WTC11 (cell line): ENCODE measurements around the gene TNIP2. TPM values are rescaled to one million over a fixed set of nuclear protein-coding genes. Genes with fewer than 3 reads are reported as not detected.

ENCODE experiments used
- ATAC-seq: fragments of 200-7000 bp; cut with Tn5 transposase; 2 replicates; pipeline ENCODE4 v1.10.0; 2021; ENCODE audit warnings: mild to moderate bottlenecking, moderate library complexity
- CTCF ChIA-PET: fragments of 300-600 bp; sonication (Branson Sonifier 250); formaldehyde crosslinking; loops from one replicate; lab custom pipeline; 2021; ENCODE audit warnings: antibody characterized with exemption; lab: Charles Lee
- POLR2A ChIA-PET: fragments of 350-600 bp; sonication (Branson Sonifier 250); formaldehyde crosslinking; loops from one replicate; lab custom pipeline; 2021; ENCODE audit warnings: antibody characterized with exemption; lab: Charles Lee
- DNase-seq: peaks from one replicate; pipeline ENCODE4 v3.0.0; 2021; ENCODE audit warnings: low spot score
- H3K27ac Mint-ChIP-seq: 2 replicates; pipeline ENCODE4 v1.8.0; 2021; ENCODE audit warnings: mixed read lengths
- H3K27me3 Mint-ChIP-seq: 2 replicates; pipeline ENCODE4 v1.8.0; 2021; ENCODE audit warnings: low read depth, mild to moderate bottlenecking, moderate library complexity, mixed read lengths
- H3K36me3 Mint-ChIP-seq: 2 replicates; pipeline ENCODE4 v1.8.0; 2021; ENCODE audit warnings: mixed read lengths
- H3K4me1 Mint-ChIP-seq: 2 replicates; pipeline ENCODE4 v1.8.0; 2022; ENCODE audit warnings: mixed read lengths
- H3K4me3 Mint-ChIP-seq: 2 replicates; pipeline ENCODE4 v1.8.0; 2021; ENCODE audit warnings: mild to moderate bottlenecking, moderate library complexity, mixed read lengths
- H3K9me3 Mint-ChIP-seq: 2 replicates; pipeline ENCODE4 v1.8.0; 2021; ENCODE audit warnings: mixed read lengths
- AR ChIP-seq: fragments of 250-450 bp; sonication (Bioruptor Pico); IDR thresholded peaks from 2 replicates; pipeline ENCODE4 v1.9.0; 2021; ENCODE audit warnings: mild to moderate bottlenecking
- ATF1 ChIP-seq: sonication (generic); formaldehyde crosslinking; IDR thresholded peaks from 2 replicates; pipeline ENCODE4 v1.8.1; 2023; ENCODE audit warnings: mild to moderate bottlenecking, moderate library complexity, missing genetic modification reagents
- ATF6 ChIP-seq: sonication (generic); formaldehyde crosslinking; IDR thresholded peaks from 2 replicates; pipeline ENCODE4 v1.8.1; 2023; ENCODE audit warnings: mild to moderate bottlenecking, missing genetic modification reagents
- CDX4 ChIP-seq: fragments of 250-450 bp; sonication (Bioruptor Pico); IDR thresholded peaks from 2 replicates; pipeline ENCODE4 v1.9.0; 2021; ENCODE audit warnings: moderate library complexity, mild to moderate bottlenecking, inconsistent platforms, borderline replicate concordance
- E2F1 ChIP-seq: sonication (generic); formaldehyde crosslinking; IDR thresholded peaks from 2 replicates; pipeline ENCODE4 v1.8.0; 2022; ENCODE audit warnings: mild to moderate bottlenecking, missing genetic modification reagents
- E2F5 ChIP-seq: sonication (generic); formaldehyde crosslinking; IDR thresholded peaks from 2 replicates; pipeline ENCODE4 v1.8.1; 2022; ENCODE audit warnings: mild to moderate bottlenecking, moderate library complexity, missing genetic modification reagents
- EMX1 ChIP-seq: fragments of 250-450 bp; sonication (Bioruptor Pico); IDR thresholded peaks from 2 replicates; pipeline ENCODE4 v1.8.0; 2021; ENCODE audit warnings: mild to moderate bottlenecking
- FOXK1 ChIP-seq: sonication (generic); formaldehyde crosslinking; IDR thresholded peaks from 2 replicates; pipeline ENCODE4 v1.8.0; 2022; ENCODE audit warnings: mild to moderate bottlenecking, moderate library complexity, missing genetic modification reagents
- NR2C2 ChIP-seq: sonication (generic); formaldehyde crosslinking; IDR thresholded peaks from 2 replicates; pipeline ENCODE4 v1.8.0; 2022; ENCODE audit warnings: mild to moderate bottlenecking, missing genetic modification reagents
- RORB ChIP-seq: fragments of 250-450 bp; sonication (Bioruptor Pico); IDR thresholded peaks from 2 replicates; pipeline ENCODE4 v1.9.0; 2021; ENCODE audit warnings: mild to moderate bottlenecking
- SMAD4 ChIP-seq: sonication (generic); formaldehyde crosslinking; IDR thresholded peaks from 2 replicates; pipeline ENCODE4 v1.8.0; 2022; ENCODE audit warnings: mild to moderate bottlenecking, missing genetic modification reagents
- STAT6 ChIP-seq: sonication (generic); formaldehyde crosslinking; conservative IDR thresholded peaks from 2 replicates; pipeline ENCODE4 v1.8.1; 2023; ENCODE audit warnings: mild to moderate bottlenecking, low read depth, missing genetic modification reagents, moderate library complexity
- USF2 ChIP-seq: sonication (generic); formaldehyde crosslinking; IDR thresholded peaks from 2 replicates; pipeline ENCODE4 v1.8.1; 2023; ENCODE audit warnings: mild to moderate bottlenecking, missing genetic modification reagents, moderate library complexity
- ZNF138 ChIP-seq: sonication (generic); formaldehyde crosslinking; conservative IDR thresholded peaks from 2 replicates; pipeline ENCODE4 v1.8.1; 2022; ENCODE audit warnings: mild to moderate bottlenecking, moderate library complexity, missing genetic modification reagents
- ZNF423 ChIP-seq: fragments of 250-450 bp; sonication (Bioruptor Pico); IDR thresholded peaks from 2 replicates; pipeline ENCODE4 v2.1.2; 2022; ENCODE audit warnings: mild to moderate bottlenecking, moderate library complexity
- total RNA-seq: library from RNA; stranded (reverse); gene quantifications from 3 replicates; pipeline ENCODE4 v1.2.3, GENCODE V29; 2021

Gene TNIP2
- total RNA-seq, 1 experiment from 2014 or later: 44.4 TPM

- no peak overlapping the region for H3K4me3 Mint-ChIP-seq
- POLR2A ChIA-PET: no interaction called here
- no peak for ATAC-seq
- no peaks in the 10 kb centered on the region for H3K9me3 Mint-ChIP-seq
- H3K4me1 Mint-ChIP-seq: no peaks in the 10 kb centered on the region
- DNase-seq: no peak
- CTCF ChIA-PET: no interaction called here
- H3K36me3 Mint-ChIP-seq: peaks cover 34% of the 10 kb centered on the region
- no peaks in the 10 kb centered on the region for H3K27me3 Mint-ChIP-seq
- no peak overlapping the region for H3K27ac Mint-ChIP-seq
- no peak for TF ChIP-seq ZNF423 (CRISPR knock-in tag)
- no peak for TF ChIP-seq E2F5 (CRISPR knock-in tag)
- no peak for TF ChIP-seq E2F1
- no peak for TF ChIP-seq ZNF138 (CRISPR knock-in tag)
- TF ChIP-seq AR: no peak
- no peak for TF ChIP-seq USF2 (CRISPR knock-in tag)
- no peak for TF ChIP-seq NR2C2 (CRISPR knock-in tag)
- TF ChIP-seq ATF6: no peak
- no peak for TF ChIP-seq EMX1 (CRISPR knock-in tag)
- no peak for TF ChIP-seq ATF1 (CRISPR knock-in tag)
- TF ChIP-seq STAT6 (CRISPR knock-in tag): no peak
- TF ChIP-seq CDX4 (CRISPR knock-in tag): no peak
- no peak for TF ChIP-seq FOXK1 (CRISPR knock-in tag)
- no peak for TF ChIP-seq RORB (CRISPR knock-in tag)
- TF ChIP-seq SMAD4 (CRISPR knock-in tag): no peak
Observed at GRCh38 chr4:2714918-2715317, 41.2 kb downstream of the TNIP2 start.
